HFFc6 (cell line): ENCODE data around the gene SLC2A9. TPM values are rescaled to one million over a fixed set of nuclear protein-coding genes. Genes with fewer than 3 reads are reported as not detected.

Experiments used
- DNase-seq: peaks from one replicate; pipeline ENCODE4 v3.0.0-alpha.2; 2018
- H3K27ac Mint-ChIP-seq: 2 replicates; pipeline ENCODE4 v1.8.0; 2020; ENCODE audit warnings: mild to moderate bottlenecking, mixed read lengths
- H3K27me3 Mint-ChIP-seq: 2 replicates; pipeline ENCODE4 v1.8.0; 2021; ENCODE audit warnings: mild to moderate bottlenecking, moderate library complexity, mixed read lengths; ENCODE audit not compliant: insufficient read depth
- H3K36me3 Mint-ChIP-seq: 2 replicates; pipeline ENCODE4 v1.8.0; 2021; ENCODE audit warnings: low read depth, mixed read lengths
- H3K4me1 Mint-ChIP-seq: 2 replicates; pipeline ENCODE4 v1.8.0; 2020; ENCODE audit warnings: low read depth, mixed read lengths
- H3K4me3 Mint-ChIP-seq: 2 replicates; pipeline ENCODE4 v1.8.0; 2020; ENCODE audit warnings: mild to moderate bottlenecking, moderate library complexity, mixed read lengths
- H3K9me3 Mint-ChIP-seq: 2 replicates; pipeline ENCODE4 v1.8.0; 2020; ENCODE audit warnings: mild to moderate bottlenecking, mixed read lengths
- total RNA-seq, 6 experiments: library from RNA; stranded (reverse); fragmentation: NEBNext Ultra II Directional; extraction: Animal tissue kit (Norgen Biotek cat#: 25700); gene quantifications; 2 replicates in 1 of 6; 3 replicates in 5 of 6; pipeline ENCODE4 v1.2.3, GENCODE V29; 2021
- TF ChIP-seq, protein P1 (sequence below): fragments of 200-600 bp; sonication (generic); IDR thresholded peaks from 2 replicates; pipeline ENCODE4 v1.5.0; 2021; ENCODE audit warnings: antibody characterized with exemption, mild to moderate bottlenecking

SLC2A9 gene
- total RNA-seq, 6 experiments from 2014 or later: 1.3 to 2.0 (median 1.6) TPM

GRCh38 chr4:9932771-9933170 is 88.5 kb downstream of the SLC2A9 start:
- Mint-ChIP-seq H3K27me3 (peaks cover 5% of the 10 kb centered on the region), H3K27ac (no peak overlapping the region), H3K4me1 (no peaks in the 10 kb centered on the region), H3K9me3 (no peaks in the 10 kb centered on the region; the same call in 1 of the 2 replicates), H3K36me3 (no peaks in the 10 kb centered on the region), H3K4me3 (no peak overlapping the region)
- TF ChIP-seq, protein P1, sequence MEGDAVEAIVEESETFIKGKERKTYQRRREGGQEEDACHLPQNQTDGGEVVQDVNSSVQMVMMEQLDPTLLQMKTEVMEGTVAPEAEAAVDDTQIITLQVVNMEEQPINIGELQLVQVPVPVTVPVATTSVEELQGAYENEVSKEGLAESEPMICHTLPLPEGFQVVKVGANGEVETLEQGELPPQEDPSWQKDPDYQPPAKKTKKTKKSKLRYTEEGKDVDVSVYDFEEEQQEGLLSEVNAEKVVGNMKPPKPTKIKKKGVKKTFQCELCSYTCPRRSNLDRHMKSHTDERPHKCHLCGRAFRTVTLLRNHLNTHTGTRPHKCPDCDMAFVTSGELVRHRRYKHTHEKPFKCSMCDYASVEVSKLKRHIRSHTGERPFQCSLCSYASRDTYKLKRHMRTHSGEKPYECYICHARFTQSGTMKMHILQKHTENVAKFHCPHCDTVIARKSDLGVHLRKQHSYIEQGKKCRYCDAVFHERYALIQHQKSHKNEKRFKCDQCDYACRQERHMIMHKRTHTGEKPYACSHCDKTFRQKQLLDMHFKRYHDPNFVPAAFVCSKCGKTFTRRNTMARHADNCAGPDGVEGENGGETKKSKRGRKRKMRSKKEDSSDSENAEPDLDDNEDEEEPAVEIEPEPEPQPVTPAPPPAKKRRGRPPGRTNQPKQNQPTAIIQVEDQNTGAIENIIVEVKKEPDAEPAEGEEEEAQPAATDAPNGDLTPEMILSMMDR: no peak
- DNase-seq: no peak

DNA sequence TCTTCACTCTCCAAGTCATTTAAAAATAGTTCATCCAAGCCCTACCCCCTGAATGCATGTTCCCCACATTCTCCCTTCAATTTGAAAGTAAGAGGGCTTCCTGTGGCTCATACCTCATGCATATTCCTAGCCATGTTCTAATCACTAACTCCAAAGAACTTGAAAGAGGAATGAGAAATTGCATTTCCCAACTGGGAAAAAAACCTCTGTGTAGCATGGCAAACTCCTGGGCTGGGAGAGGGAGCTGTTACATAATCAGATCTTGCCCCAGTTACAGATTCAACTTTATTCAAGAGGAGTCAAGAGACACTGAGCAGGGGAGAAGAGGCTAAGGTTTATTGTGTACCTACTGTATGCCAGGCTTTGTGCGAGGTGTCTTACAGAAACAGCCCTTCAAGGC is 90.2 kb downstream of the SLC2A9 start:
- Mint-ChIP-seq H3K36me3 (no peaks in the 10 kb centered on the region), H3K9me3 (no peaks in the 10 kb centered on the region; the same call in 1 of the 2 replicates), H3K4me1 (no peaks in the 10 kb centered on the region), H3K27me3 (peaks cover 5% of the 10 kb centered on the region), H3K4me3 (no peak overlapping the region), H3K27ac (no peak overlapping the region)
- TF ChIP-seq, protein P1: no peak
- no peak for DNase-seq

- Mint-ChIP-seq H3K27me3 (peaks cover 3% of the 10 kb centered on the region), H3K36me3 (no peaks in the 10 kb centered on the region), H3K4me1 (no peaks in the 10 kb centered on the region), H3K4me3 (no peak overlapping the region), H3K9me3 (peaks cover 9% of the 10 kb centered on the region; the same call in 1 of the 2 replicates), H3K27ac (no peak overlapping the region)
- no peak for DNase-seq
- TF ChIP-seq, protein P1: no peak
Observed at GRCh38 chr4:9929111-9929510, 92.2 kb downstream of the SLC2A9 start.

- Mint-ChIP-seq H3K27ac (no peak overlapping the region), H3K4me3 (no peak overlapping the region), H3K27me3 (peaks cover 3% of the 10 kb centered on the region), H3K9me3 (peaks cover 9% of the 10 kb centered on the region; the same call in 1 of the 2 replicates), H3K4me1 (no peaks in the 10 kb centered on the region), H3K36me3 (no peaks in the 10 kb centered on the region)
- DNase-seq: no peak
- TF ChIP-seq, protein P1: no peak
Observed at GRCh38 chr4:9927341-9928007, 93.8 kb downstream of the SLC2A9 start.

DNA sequence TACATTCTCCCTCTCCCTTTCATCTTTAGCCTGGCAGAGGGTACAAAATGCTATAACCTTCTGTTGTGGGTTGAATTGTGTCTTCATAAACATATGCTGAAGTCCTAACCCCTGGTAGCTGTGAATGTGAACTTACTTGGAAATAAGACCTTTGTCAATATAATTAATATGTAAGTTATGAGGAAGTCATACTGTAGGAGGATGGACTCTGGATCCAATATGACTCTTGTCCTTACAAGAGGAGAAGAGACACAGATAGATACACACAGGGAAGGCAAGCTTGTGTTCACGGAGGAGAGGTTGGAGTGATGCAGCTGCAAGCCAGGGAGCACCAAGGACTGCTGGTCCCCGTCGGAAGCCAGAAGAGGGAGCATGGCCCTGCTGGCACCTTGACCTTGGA is 94.7 kb downstream of the SLC2A9 start:
- Mint-ChIP-seq H3K27me3 (peaks cover 3% of the 10 kb centered on the region), H3K36me3 (no peaks in the 10 kb centered on the region), H3K27ac (no peak overlapping the region), H3K4me1 (no peaks in the 10 kb centered on the region), H3K9me3 (peaks cover 9% of the 10 kb centered on the region; the same call in 1 of the 2 replicates), H3K4me3 (no peak overlapping the region)
- DNase-seq: no peak
- TF ChIP-seq, protein P1: no peak
